Testis (tissue), 3 donors: ENCODE measurements around the gene IGSF9B. TPM values are rescaled to one million over a fixed set of nuclear protein-coding genes. Genes with fewer than 3 reads are reported as not detected.

Source experiments
- DNase-seq: peaks from one replicate; pipeline ENCODE4 v3.0.0-alpha.2; 2019
- H3K27ac ChIP-seq, 2 donors: fragments of 200-600 bp; sonication (generic); one replicate each; pipeline ENCODE4 v1.5.1; 2019
- H3K27me3 ChIP-seq: fragments of 200-600 bp; sonication (generic); one replicate; pipeline ENCODE4 v1.5.1; 2019
- H3K36me3 ChIP-seq: fragments of 200-600 bp; sonication (generic); one replicate; pipeline ENCODE4 v1.5.1; 2017; ENCODE audit warnings: low read depth; ENCODE audit errors: missing control alignments
- H3K4me1 ChIP-seq: fragments of 200-600 bp; sonication (generic); one replicate; pipeline ENCODE4 v1.5.1; 2019
- H3K4me3 ChIP-seq, 2 donors: fragments of 200-600 bp; sonication (generic); one replicate each; pipeline ENCODE4 v1.5.1; 2017 to 2019
- H3K9me3 ChIP-seq: fragments of 200-600 bp; sonication (generic); one replicate; pipeline ENCODE4 v1.5.1; 2017
- CTCF ChIP-seq, 3 experiments: fragments of 450-650 bp in 2 of 3; fragments of 200-600 bp in 1 of 3; sonication (generic) in 1 of 3; IDR thresholded peaks; one replicate each; pipeline ENCODE4 v1.5.1; 2016 to 2019; ENCODE audit warnings: antibody characterized with exemption in 3 of 3, mild to moderate bottlenecking in 2 of 3, moderate library complexity in 1 of 3
- POLR2A ChIP-seq: fragments of 450-650 bp; IDR thresholded peaks from one replicate; pipeline ENCODE4 v1.6.1; 2017; ENCODE audit warnings: antibody characterized with exemption, mild to moderate bottlenecking, moderate library complexity
- WGBS, 2 donors: methylation state at CpG; one replicate each; pipeline ENCODE4 v1.1.5; 2018; 5-methylcytosine and 5-hydroxymethylcytosine counted together
- intact Hi-C: fragments of 100-400 bp; cut with DNase I; formaldehyde crosslinking; loops from one replicate; pipeline ENCODE4 v1.15.1; 2023; ENCODE audit warnings: low total_unique reads
- polyA plus RNA-seq: library from polyadenylated mRNA; stranded (reverse); fragments of 350-450 nt; fragmentation: Illumina TruSeq; extraction: RNeasy Lipid Tissue Mini Kit (QIAGEN cat#74804); gene quantifications from one replicate; pipeline ENCODE4 v1.2.3, GENCODE V29; 2014; ENCODE audit warnings: low read depth, low replicate concordance; ENCODE audit not compliant: insufficient read depth
- total RNA-seq, 2 donors: library from RNA; depleted of rRNA; stranded (reverse); fragments of >200 nt; gene quantifications; one replicate each; pipeline ENCODE4 v1.2.3, GENCODE V29; 2016

The IGSF9B gene
- total and polyA plus RNA-seq, 3 donors from 2014 or later, result 16.8 to 119 (median 71.9) TPM

- DNase-seq, result no peak
- Histone ChIP-seq H3K27me3 (no peaks in the 10 kb centered on the region), H3K27ac (no peak overlapping the region), H3K4me3 (peak overlapping the region in 1 of 2 donors; percentile 45), H3K9me3 (no peaks in the 10 kb centered on the region), H3K36me3 (no peaks in the 10 kb centered on the region), H3K4me1 (no peaks in the 10 kb centered on the region)
- no peak for TF ChIP-seq POLR2A
- no peak for TF ChIP-seq CTCF (IDR thresholded peaks at IDR 0.05)
- intact Hi-C loops, result no loop called here
- 31 to 51% methylated on average over 18 to 26 of the region's 26 CpGs for WGBS, 2 donors
Observed at GRCh38 chr11:133918608-133919260, 38.0 kb downstream of the IGSF9B start.

- H3K36me3 ChIP-seq, result no peaks in the 10 kb centered on the region
- no peak overlapping the region for H3K27ac ChIP-seq
- intact Hi-C loops, result no loop called here
- 50 to 53% methylated on average over 29 to 52 of the region's 52 CpGs for WGBS, 2 donors
- no peaks in the 10 kb centered on the region for H3K9me3 ChIP-seq
- H3K4me3 ChIP-seq, result peak overlapping the region in 1 of 2 donors; percentile 45
- DNase-seq, result peak; percentile 50
- no peaks in the 10 kb centered on the region for H3K4me1 ChIP-seq
- no peaks in the 10 kb centered on the region for H3K27me3 ChIP-seq
- no peak for TF ChIP-seq POLR2A
- TF ChIP-seq CTCF (IDR thresholded peaks at IDR 0.05), result no peak
Observed at GRCh38 chr11:133917921-133918607, 38.7 kb downstream of the IGSF9B start.

- no peak overlapping the region for H3K4me3 ChIP-seq
- H3K9me3 ChIP-seq, result no peaks in the 10 kb centered on the region
- no peaks in the 10 kb centered on the region for H3K27me3 ChIP-seq
- no peak for TF ChIP-seq POLR2A
- H3K27ac ChIP-seq, result no peak overlapping the region
- intact Hi-C loops, result no loop called here
- no peaks in the 10 kb centered on the region for H3K36me3 ChIP-seq
- WGBS, 2 donors, result 89% methylated on average over 11 to 14 of the region's 14 CpGs
- no peaks in the 10 kb centered on the region for H3K4me1 ChIP-seq
- DNase-seq, result no peak
Observed at GRCh38 chr11:133916784-133917440, 39.9 kb downstream of the IGSF9B start.

GRCh38 chr11:133913761-133914160 lies 43.0 kb downstream of the IGSF9B start:
- no peak for DNase-seq
- no peaks in the 10 kb centered on the region for H3K4me1 ChIP-seq
- H3K27ac ChIP-seq, result no peak overlapping the region
- H3K4me3 ChIP-seq, result no peak overlapping the region
- intact Hi-C loops, result no loop called here
- WGBS, 2 donors, result 86 to 90% methylated on average over 10 of the region's 10 CpGs
- no peaks in the 10 kb centered on the region for H3K36me3 ChIP-seq
- no peaks in the 10 kb centered on the region for H3K27me3 ChIP-seq
- no peaks in the 10 kb centered on the region for H3K9me3 ChIP-seq
- TF ChIP-seq POLR2A (no peak), CTCF (IDR thresholded peaks at IDR 0.05) (no peak)

GRCh38 chr11:133911171-133911570 lies 45.6 kb downstream of the IGSF9B start:
- TF ChIP-seq CTCF (IDR thresholded peaks at IDR 0.05), result no peak
- no peak for TF ChIP-seq POLR2A
- DNase-seq, result no peak

More at GRCh38 chr11:133911171-133911570, 45.6 kb downstream of the IGSF9B start:
- no peaks in the 10 kb centered on the region for H3K9me3 ChIP-seq
- H3K4me1 ChIP-seq, result no peaks in the 10 kb centered on the region
- 85 to 97% methylated on average over 3 of the region's 3 CpGs for WGBS, 2 donors
- H3K4me3 ChIP-seq, result no peak overlapping the region
- H3K27ac ChIP-seq, result no peak overlapping the region
- H3K36me3 ChIP-seq, result no peaks in the 10 kb centered on the region
- H3K27me3 ChIP-seq, result no peaks in the 10 kb centered on the region
- intact Hi-C loops, result no loop called here
